Measurements from ENCODE around the gene ZSWIM7. TPM values are rescaled to one million over a fixed set of nuclear protein-coding genes. Genes with fewer than 3 reads are reported as not detected.
"Not testable (repeated sequence)": the region's sequence is repeated elsewhere in the genome, so short reads cannot be mapped to it uniquely, and the experiment has no call there.

The ZSWIM7 gene
- total RNA-seq, 1 experiment from 2014 or later = 7.8 TPM

DNA sequence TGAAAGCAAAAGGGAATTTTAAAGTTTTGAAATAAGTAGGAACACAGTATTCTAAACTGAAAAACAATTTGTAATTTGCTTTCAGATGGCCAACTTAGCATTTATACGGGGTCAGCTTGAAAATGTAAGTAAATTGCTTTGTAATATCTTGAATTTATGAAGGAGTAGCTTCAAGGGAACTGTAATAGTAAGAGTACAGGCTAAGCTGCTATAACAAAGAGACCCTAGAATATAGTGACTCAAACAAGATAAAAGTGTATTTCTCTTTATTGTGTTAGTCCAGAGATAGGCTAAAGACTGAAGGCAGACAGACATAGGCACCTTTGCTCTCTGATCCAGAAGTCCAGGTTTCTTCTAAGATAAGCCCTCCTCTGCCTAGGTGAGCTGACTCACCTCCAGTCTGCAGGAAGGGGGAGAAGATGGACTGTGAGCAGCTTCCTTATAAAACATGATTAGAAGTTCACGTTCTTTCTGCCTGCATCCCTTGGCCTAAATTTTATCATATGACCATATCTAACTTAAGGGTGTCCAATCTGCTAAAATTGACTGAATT, 3.3 kb upstream of the ZSWIM7 start:
- DNase-seq (ENCODE audit: low read depth) = no peak
- in situ Hi-C loops (cut with HindIII; ENCODE audit: low pct_unique_long_range_greater_than_20kb, low sequenced_read_pairs) = no loop called here

- in situ Hi-C loops (cut with HindIII; ENCODE audit: low pct_unique_long_range_greater_than_20kb, low sequenced_read_pairs) = no loop called here
- DNase-seq (ENCODE audit: low read depth) = no peak
Observed at GRCh38 chr17:16001226-16001897, 1.9 kb upstream of the ZSWIM7 start.

DNA sequence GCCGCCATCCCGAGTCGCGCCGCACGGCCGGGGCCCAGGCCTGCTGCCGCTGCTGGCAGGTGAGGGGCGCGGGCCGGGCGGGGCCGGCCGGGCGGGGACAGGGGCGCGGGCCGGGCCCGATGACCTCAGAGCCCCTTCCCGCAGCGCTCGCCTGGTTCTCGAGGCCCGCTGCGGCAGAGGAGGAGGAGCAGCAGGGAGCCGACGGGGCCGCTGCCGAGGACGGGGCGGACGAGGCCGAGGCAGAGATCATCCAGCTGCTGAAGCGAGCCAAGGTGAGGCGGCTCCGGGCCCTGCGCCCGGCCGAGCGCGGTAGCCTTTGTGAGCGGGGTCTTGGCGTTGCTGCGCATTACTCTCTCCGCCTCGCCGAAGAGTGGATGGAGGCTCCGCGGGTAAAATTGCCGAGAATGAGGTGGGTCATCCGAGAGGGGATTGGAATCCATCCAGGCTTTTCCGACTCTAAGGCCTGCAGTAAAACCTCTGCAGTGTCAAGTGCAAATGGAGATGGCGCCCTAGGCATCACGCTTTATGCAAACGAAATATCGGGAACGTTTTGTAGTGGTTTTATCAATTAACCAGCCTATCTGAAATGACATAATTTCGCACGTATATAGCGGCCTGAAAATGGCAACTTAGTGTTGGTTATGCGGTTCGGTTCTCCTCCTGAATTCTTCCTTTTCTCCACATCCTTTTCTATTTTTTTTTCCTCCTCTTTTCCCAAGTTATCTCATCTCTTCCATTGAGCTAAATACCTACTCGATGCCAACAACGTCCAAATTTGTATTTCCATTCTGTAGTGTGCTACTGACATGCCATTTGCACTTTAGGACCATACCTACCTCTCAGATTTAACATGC, 697 bp upstream of the ZSWIM7 start:
- DNase-seq (ENCODE audit: low read depth) = no peak
- in situ Hi-C loops (cut with HindIII; ENCODE audit: low pct_unique_long_range_greater_than_20kb, low sequenced_read_pairs) = no loop called here

DNA sequence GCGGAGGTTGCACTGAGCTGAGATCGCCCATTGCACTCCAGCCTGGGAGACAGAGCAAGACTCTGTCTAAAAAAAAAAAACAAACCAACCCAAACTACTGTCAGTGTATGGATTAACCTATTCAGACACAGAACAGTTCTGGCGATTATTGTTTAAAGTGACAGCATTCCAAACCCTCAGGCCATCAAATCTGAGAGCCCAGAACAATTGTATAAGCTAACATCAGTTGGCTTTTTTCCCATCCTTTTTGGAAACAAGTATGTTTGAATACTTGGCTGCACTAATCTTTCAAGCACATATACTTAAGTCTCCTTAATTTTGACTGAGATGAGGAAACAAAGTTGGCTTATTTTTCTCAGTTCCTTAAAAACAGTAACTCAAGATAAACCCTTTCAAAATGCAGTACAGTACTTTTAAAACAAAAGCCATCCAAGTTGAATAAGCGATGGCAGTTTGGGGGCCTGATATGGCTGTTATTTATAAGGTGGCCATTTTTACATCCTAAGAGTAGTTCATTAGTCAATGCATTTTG, 1.4 kb downstream of the ZSWIM7 start:
- DNase-seq (ENCODE audit: low read depth) = peak; percentile 26
- in situ Hi-C loops (cut with HindIII; ENCODE audit: low pct_unique_long_range_greater_than_20kb, low sequenced_read_pairs) = no loop called here

GRCh38 chr17:15996322-15996721, 3.2 kb downstream of the ZSWIM7 start:
- in situ Hi-C loops (cut with HindIII; ENCODE audit: low pct_unique_long_range_greater_than_20kb, low sequenced_read_pairs) = no loop called here
- no peak for DNase-seq (ENCODE audit: low read depth)

DNA sequence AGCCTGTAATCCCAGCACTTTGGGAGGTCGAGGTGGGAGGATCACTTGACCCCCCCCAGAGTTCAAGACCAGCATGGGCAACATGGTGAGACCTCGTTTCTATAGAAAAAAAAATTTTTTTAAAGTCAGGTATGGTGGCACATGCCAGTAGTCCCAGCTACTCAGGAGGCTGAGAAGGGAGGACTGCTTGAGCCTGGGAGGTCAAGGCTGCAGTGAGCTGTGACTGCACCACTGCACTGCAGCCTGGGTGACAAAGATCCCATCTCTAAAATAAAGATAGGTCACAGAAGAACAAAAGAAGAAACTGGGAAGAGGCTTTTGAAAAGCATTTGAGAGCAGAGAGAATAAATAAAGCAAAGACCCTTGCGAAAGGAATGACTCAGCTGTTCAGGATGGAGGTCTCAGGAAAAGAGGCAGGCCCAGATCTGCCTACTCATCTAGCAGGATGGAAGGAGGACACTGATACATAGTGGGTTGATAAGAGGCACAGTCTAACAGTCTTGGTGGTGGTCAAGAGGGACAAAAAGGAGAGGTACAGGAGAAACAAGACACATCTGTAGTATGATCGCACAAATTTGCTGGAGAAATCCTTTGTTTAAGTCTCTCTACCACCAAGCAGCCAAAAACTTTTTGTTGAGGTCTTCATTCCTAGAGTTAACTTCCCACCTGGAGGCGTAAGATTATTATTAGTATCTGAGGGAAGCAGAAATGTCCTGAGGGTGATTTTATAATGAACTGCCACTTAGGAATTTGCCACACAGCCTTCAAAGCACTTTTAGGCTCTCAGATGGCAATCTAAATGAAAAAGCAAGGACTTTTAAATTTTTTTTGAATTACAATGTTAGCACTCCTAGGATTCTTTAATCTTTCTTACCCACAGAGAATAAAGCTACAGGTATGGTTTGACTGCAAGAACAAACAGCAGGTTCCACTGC, 17.6 kb downstream of the ZSWIM7 start:
- no peak for DNase-seq (ENCODE audit: low read depth)
- in situ Hi-C loops (cut with HindIII; ENCODE audit: low pct_unique_long_range_greater_than_20kb, low sequenced_read_pairs) = no loop called here

- DNase-seq (ENCODE audit: low read depth) = no peak
- in situ Hi-C loops (cut with HindIII; ENCODE audit: low pct_unique_long_range_greater_than_20kb, low sequenced_read_pairs) = no loop called here
Observed at GRCh38 chr17:15981208-15981607, 18.3 kb downstream of the ZSWIM7 start.

DNA sequence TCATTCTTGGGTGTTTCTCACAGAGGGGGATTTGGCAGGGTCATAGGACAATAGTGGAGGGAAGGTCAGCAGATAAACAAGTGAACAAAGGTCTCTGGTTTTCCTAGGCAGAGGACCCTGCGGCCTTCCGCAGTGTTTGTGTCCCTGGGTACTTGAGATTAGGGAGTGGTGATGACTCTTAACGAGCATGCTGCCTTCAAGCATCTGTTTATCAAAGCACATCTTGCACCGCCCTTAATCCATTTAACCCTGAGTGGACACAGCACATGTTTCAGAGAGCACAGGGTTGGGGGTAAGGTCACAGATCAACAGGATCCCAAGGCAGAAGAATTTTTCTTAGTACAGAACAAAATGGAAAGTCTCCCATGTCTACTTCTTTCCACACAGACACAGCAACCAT, 20.5 kb downstream of the ZSWIM7 start:
- DNase-seq (ENCODE audit: low read depth); in situ Hi-C loops (cut with HindIII; ENCODE audit: low pct_unique_long_range_greater_than_20kb, low sequenced_read_pairs): not testable (repeated sequence)

DNA sequence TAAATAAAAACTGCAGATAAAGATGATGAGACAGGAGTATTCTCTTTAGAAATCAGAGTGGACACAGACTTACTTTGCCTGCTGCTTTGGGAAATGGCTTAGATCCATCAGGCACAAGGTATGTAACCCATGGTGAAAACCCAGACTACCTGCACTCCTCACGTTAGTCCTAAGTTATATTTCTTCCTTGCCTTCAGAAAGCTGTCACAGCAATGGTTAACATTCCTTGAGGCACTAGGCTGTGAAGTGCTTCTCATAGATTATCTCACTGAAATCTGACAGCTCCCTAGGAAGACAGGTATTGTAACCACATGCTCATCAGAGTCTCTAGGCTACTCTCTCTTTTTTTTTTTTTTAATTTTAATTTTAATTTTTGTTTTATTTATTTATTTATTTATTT, 20.9 kb downstream of the ZSWIM7 start:
- DNase-seq (ENCODE audit: low read depth) = no peak
- in situ Hi-C loops (cut with HindIII; ENCODE audit: low pct_unique_long_range_greater_than_20kb, low sequenced_read_pairs) = no loop called here

DNA sequence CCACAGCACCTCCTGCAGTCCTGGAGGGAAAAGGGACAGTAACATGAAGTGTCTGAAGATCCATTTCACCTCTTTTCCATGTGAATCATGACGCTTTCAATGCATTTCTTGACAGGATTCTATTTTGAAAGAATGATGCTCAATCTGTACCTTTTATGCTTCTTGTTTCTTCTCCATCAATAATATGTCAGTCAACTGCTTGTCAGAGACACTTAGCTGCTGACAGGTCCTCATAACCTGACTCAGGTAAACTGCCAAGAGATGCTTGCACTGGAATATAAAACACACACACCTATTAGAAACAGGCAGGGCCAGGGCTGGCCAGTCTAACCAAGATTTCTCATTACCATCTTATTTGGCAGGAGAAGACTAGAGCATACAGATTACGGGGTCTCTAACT, 21.6 kb downstream of the ZSWIM7 start:
- no peak for DNase-seq (ENCODE audit: low read depth)
- in situ Hi-C loops (cut with HindIII; ENCODE audit: low pct_unique_long_range_greater_than_20kb, low sequenced_read_pairs) = no loop called here

- DNase-seq (ENCODE audit: low read depth) = no peak
- in situ Hi-C loops (cut with HindIII; ENCODE audit: low pct_unique_long_range_greater_than_20kb, low sequenced_read_pairs) = no loop called here
Observed at GRCh38 chr17:15973834-15974233, 25.7 kb downstream of the ZSWIM7 start.

GRCh38 chr17:15973016-15973415, 26.5 kb downstream of the ZSWIM7 start:
- no peak for DNase-seq (ENCODE audit: low read depth)
- in situ Hi-C loops (cut with HindIII; ENCODE audit: low pct_unique_long_range_greater_than_20kb, low sequenced_read_pairs) = no loop called here

- no peak for DNase-seq (ENCODE audit: low read depth)
- in situ Hi-C loops (cut with HindIII; ENCODE audit: low pct_unique_long_range_greater_than_20kb, low sequenced_read_pairs) = no loop called here
Observed at GRCh38 chr17:15972497-15972951, 27.0 kb downstream of the ZSWIM7 start.

DNA sequence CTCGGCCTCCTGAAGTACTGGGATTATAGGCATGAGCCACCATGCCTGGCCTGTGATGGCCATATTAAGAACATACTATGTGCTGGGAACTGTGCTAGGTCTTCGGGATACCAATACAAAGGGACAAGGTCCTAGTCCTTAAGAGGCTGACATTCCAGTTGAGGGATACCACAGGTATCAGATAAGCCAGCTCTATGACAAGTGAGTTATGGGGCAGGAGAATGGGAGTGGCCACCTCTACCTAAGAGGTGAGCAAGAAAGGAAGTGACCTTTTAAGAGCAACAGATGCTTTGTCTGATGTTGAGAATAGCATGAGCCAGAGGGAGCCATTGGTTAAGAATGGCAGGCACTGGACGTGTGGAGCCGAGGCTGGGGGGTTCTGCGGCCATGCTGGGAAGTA, 27.6 kb downstream of the ZSWIM7 start:
- in situ Hi-C loops (cut with HindIII; ENCODE audit: low pct_unique_long_range_greater_than_20kb, low sequenced_read_pairs) = no loop called here
- no peak for DNase-seq (ENCODE audit: low read depth)

GRCh38 chr17:15971098-15971678, 28.3 kb downstream of the ZSWIM7 start:
- no peak for DNase-seq (ENCODE audit: low read depth)
- in situ Hi-C loops (cut with HindIII; ENCODE audit: low pct_unique_long_range_greater_than_20kb, low sequenced_read_pairs) = no loop called here

GRCh38 chr17:15970500-15970899, 29.0 kb downstream of the ZSWIM7 start:
- in situ Hi-C loops (cut with HindIII; ENCODE audit: low pct_unique_long_range_greater_than_20kb, low sequenced_read_pairs) = no loop called here
- DNase-seq (ENCODE audit: low read depth) = no peak

DNA sequence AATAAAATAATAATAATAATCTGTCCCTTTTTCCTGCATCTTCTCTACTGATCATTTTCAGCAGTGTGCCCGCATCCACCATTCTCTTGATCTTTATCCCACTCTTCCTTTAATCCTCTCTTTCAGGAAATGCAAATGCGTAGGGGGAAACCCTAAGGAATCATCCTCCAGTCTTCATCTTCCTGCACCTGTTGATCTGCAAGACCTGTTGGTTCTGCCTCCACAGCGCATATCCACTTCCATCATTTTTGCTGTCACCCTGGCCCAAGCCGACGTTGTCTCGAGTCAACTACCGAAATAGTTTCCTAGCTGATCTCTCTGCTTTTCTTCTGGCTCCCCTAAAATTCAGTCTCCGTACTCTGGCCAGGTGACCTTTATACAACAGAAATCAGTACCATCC, 30.0 kb downstream of the ZSWIM7 start:
- in situ Hi-C loops (cut with HindIII; ENCODE audit: low pct_unique_long_range_greater_than_20kb, low sequenced_read_pairs) = no loop called here
- DNase-seq (ENCODE audit: low read depth) = no peak
